Ishikawa (cell line): ENCODE measurements around the gene STMN3.

Experiments used
- CEBPB ChIP-seq: IDR thresholded peaks from 2 replicates; pipeline ENCODE4 v1.6.1; 2012
- CREB1 ChIP-seq: IDR thresholded peaks from 2 replicates; pipeline ENCODE4 v1.6.1; 2012; ENCODE audit warnings: low read depth
- EGR1 ChIP-seq: IDR thresholded peaks from 2 replicates; pipeline ENCODE4 v1.6.1; 2012
- FOXM1 ChIP-seq: IDR thresholded peaks from 2 replicates; pipeline ENCODE4 v1.6.1; 2012; ENCODE audit warnings: low read depth, borderline replicate concordance
- NFIC ChIP-seq: IDR thresholded peaks from 2 replicates; pipeline ENCODE4 v1.6.1; 2012
- RAD21 ChIP-seq: IDR thresholded peaks from 2 replicates; pipeline ENCODE4 v1.6.1; 2012; ENCODE audit warnings: low read depth
- TAF1 ChIP-seq: IDR thresholded peaks from 2 replicates; pipeline ENCODE4 v1.6.1; 2012; ENCODE audit warnings: low read depth, mild to moderate bottlenecking
- TCF12 ChIP-seq: IDR thresholded peaks from 2 replicates; pipeline ENCODE4 v1.6.1; 2012; ENCODE audit warnings: low read depth
- TEAD4 ChIP-seq: IDR thresholded peaks from 2 replicates; pipeline ENCODE4 v1.6.1; 2012
- YY1 ChIP-seq: IDR thresholded peaks from 2 replicates; pipeline ENCODE4 v1.6.1; 2012; ENCODE audit warnings: low read depth
- ZBTB7A ChIP-seq: IDR thresholded peaks from 2 replicates; pipeline ENCODE4 v1.6.1; 2012; ENCODE audit warnings: low read depth
- TF ChIP-seq, protein P1 (sequence below): IDR thresholded peaks from 2 replicates; pipeline ENCODE4 v1.6.1; 2012; ENCODE audit warnings: low read depth, mild to moderate bottlenecking
- TF ChIP-seq, protein P2 (sequence below): IDR thresholded peaks from 2 replicates; pipeline ENCODE4 v1.6.1; 2012
- TF ChIP-seq, protein P3 (sequence below): IDR thresholded peaks from 2 replicates; pipeline ENCODE4 v1.6.1; 2012

Gene STMN3

DNA sequence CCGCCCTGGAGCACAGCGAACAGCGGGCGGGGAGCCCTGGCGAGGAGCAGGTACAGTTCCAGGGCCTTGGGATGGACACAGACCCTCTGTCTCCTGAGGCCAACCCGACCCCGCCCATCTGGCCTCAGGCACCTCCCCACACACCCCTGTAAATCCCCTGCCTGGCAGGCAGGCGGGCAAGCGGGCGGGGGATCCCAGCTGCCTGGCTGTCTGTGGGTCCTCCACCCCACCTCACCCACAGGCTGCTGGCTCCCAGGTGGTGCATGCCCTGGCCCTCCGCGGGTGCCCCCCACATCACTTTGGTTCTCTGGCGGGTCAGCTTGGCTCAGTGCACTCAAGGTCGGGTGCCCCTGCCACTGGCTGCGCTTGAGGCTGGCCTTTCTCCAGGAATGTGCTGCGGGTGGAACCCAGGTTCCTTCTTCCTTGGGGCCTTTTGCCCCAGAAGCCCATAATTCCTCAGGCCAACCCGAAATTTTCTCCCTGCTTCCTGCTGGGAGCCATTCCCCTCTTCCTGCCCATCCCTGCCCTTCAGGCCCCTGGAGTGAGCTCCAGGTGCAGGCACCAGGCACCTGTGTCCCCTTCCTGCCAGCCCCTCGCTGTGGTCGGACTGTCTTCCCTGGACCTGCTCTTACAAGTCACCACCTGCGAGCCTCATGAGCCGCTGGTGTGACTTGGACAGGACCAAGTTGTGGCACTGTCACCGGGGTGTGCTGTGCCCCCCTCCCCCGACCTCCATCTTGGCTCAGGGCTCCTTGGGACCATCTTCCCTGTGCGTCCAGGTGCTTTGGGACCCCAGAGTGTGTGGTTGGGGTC lies 37.9 kb upstream of the STMN3 start:
- TF ChIP-seq TEAD4 (peak; percentile 16; the same call in 1 of the 2 replicates), CREB1 (no peak), EGR1 (no peak), RAD21 (no peak), TCF12 (0 out of 2 replicates have a peak, but pooled peaks have one; percentile 43), NFIC (peak; percentile 39; the same call in 1 of the 2 replicates)
- TF ChIP-seq, protein P1, sequence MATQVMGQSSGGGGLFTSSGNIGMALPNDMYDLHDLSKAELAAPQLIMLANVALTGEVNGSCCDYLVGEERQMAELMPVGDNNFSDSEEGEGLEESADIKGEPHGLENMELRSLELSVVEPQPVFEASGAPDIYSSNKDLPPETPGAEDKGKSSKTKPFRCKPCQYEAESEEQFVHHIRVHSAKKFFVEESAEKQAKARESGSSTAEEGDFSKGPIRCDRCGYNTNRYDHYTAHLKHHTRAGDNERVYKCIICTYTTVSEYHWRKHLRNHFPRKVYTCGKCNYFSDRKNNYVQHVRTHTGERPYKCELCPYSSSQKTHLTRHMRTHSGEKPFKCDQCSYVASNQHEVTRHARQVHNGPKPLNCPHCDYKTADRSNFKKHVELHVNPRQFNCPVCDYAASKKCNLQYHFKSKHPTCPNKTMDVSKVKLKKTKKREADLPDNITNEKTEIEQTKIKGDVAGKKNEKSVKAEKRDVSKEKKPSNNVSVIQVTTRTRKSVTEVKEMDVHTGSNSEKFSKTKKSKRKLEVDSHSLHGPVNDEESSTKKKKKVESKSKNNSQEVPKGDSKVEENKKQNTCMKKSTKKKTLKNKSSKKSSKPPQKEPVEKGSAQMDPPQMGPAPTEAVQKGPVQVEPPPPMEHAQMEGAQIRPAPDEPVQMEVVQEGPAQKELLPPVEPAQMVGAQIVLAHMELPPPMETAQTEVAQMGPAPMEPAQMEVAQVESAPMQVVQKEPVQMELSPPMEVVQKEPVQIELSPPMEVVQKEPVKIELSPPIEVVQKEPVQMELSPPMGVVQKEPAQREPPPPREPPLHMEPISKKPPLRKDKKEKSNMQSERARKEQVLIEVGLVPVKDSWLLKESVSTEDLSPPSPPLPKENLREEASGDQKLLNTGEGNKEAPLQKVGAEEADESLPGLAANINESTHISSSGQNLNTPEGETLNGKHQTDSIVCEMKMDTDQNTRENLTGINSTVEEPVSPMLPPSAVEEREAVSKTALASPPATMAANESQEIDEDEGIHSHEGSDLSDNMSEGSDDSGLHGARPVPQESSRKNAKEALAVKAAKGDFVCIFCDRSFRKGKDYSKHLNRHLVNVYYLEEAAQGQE: no peak

DNA sequence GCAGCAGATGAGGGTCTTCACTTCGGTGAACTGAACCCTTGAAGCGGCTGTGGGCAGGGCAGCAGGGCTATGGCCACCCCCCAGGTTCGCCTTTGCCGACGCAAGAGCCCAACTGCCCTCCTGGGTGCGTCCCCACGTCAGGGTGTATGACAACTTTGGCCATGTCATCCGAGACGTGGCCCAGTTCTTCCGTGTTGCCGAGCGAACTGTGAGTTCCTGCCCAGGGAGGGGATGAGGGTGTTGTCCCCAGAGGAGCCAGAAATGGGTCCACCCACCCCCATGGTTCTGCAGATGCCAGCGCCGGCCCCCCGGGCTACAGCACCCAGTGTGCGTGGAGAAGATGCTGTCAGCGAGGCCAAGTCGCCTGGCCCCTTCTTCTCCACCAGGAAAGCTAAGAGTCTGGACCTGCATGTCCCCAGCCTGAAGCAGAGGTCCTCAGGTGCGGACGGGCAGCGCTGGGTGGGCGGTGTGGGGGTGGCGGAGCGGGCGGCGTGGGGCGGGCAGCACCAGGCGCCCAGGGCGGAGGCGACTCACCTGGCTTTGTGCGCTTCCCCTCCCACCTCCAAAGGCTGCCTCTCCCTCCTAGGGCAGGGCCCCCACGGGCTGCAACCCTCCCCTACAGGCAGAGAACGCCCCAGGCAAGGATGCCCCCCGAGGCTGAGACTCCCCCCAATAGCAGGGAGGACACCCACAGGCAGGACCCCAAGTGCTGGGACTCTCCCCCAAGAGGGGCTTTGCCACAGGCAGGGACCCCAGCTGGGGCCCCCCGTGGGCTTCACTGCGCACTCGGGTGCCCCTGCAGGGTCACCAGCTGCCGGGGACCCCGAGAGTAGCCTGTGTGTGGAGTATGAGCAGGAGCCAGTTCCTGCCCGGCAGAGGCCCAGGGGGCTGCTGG lies 37.0 kb upstream of the STMN3 start:
- TF ChIP-seq ZBTB7A (peak; percentile 5; the same call in 1 of the 2 replicates), RAD21 (no peak)

DNA sequence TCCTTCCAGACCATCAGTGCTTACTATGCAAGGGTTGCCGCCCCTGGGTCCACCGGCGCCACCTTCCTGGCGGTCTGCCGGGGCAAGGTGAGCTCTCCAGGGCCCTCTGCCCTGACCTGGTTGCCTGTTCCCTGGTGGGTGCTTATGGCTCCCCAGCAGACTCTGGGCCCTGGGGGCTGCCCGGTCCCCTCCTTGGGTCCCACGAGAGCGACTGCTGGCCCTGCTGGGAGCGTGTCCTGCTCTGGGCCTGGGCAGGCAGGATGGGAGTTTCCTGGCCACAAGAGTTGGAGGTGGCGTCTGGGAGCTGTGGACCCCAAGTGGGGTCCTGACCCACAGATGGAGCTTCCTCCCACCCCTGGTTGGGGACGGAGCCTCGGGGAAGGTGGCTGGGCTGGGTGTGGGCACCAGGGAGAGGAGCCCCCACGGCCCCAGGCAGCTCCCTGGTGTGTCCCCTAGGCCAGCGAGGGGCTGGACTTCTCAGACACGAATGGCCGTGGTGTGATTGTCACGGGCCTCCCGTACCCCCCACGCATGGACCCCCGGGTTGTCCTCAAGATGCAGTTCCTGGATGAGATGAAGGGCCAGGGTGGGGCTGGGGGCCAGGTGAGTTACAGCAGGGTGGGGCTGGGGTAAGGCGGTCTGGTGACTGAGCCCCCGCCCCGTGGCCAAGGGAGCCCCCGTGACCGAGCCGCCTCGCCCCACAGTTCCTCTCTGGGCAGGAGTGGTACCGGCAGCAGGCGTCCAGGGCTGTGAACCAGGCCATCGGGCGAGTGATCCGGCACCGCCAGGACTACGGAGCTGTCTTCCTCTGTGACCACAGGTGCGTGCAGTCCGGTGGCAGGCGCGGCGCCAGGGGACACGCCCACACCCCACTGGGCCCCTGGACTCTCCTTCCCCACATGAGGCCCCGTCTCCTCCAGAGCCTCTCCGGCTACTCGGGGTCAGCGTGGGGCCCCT lies 36.1 kb upstream of the STMN3 start:
- TF ChIP-seq TAF1: no peak
- TF ChIP-seq NFIC: peak; percentile 57
- TF ChIP-seq TCF12: peak; percentile 58
- TF ChIP-seq, protein P2, sequence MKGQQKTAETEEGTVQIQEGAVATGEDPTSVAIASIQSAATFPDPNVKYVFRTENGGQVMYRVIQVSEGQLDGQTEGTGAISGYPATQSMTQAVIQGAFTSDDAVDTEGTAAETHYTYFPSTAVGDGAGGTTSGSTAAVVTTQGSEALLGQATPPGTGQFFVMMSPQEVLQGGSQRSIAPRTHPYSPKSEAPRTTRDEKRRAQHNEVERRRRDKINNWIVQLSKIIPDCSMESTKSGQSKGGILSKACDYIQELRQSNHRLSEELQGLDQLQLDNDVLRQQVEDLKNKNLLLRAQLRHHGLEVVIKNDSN: no peak
- TF ChIP-seq TEAD4: no peak

DNA sequence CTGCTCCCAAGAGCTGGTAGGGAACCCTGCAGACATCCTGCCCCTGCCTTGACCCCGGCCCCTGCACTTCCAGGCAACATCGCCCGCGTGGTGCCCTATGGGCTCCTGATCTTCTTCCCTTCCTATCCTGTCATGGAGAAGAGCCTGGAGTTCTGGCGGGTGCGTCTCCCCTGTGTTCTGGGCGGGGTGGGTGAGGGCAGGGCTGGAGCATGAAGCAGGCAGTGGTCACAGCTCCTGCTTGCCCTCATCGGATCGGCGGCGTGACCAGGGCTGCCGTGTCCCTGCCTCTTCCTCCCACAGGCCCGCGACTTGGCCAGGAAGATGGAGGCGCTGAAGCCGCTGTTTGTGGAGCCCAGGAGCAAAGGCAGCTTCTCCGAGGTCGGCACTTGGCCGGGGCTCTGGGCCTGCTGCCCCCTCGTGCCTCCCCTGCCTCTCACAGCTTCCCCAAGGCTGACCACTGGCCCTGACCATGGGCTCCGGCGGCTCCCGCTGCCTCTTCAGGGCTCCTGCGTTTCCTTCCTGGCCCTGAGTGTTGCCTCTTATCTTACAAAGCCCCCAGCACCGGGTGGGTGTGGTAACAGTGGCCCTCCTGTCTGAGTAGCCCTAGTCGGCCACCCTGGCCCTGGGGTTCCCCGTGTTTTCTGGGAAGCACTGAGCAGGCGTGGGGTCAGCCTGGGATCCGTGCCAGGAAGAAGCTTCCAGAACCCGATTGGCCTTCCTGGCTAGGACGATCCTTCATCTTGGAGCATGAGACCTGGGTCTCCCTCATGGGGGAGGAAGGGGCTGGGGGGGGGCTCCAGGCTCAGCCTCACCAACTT lies 35.2 kb upstream of the STMN3 start:
- no peak for TF ChIP-seq RAD21
- no peak for TF ChIP-seq EGR1
- TF ChIP-seq, protein P3, sequence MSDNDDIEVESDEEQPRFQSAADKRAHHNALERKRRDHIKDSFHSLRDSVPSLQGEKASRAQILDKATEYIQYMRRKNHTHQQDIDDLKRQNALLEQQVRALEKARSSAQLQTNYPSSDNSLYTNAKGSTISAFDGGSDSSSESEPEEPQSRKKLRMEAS: no peak
- no peak for TF ChIP-seq NFIC
- TF ChIP-seq ZBTB7A: no peak
- TF ChIP-seq, protein P1: no peak
- TF ChIP-seq TAF1: no peak
- TF ChIP-seq FOXM1: no peak
- no peak for TF ChIP-seq TCF12
- TF ChIP-seq CEBPB: no peak
- no peak for TF ChIP-seq TEAD4
- TF ChIP-seq CREB1: no peak

DNA sequence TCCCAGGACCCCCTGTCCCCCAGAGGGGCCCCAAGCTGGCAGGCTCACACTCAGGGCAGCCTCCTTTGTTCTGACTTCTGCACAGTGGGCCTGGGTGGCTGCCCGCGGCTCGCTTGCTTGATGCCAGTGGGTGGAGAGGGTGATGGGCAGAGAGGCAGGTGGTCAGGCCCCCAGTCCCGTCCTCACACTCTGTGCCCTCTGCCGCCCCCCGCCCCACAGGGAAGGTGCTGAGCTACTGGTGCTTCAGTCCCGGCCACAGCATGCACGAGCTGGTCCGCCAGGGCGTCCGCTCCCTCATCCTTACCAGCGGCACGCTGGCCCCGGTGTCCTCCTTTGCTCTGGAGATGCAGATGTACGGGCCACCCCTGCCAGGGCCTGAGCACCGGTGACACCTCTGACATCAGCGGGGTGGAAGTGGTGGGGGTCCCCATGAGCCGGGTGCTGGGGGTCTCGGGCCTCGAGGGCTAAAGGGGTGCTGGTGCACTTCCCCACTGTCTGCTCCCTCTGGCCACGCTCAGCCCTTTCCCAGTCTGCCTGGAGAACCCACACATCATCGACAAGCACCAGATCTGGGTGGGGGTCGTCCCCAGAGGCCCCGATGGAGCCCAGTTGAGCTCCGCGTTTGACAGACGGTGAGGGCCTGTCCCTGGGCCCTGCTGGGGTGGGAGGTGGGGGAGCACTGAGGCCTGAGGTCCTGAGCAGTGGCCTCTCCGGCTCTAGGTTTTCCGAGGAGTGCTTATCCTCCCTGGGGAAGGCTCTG lies 34.4 kb upstream of the STMN3 start:
- no peak for TF ChIP-seq EGR1
- no peak for TF ChIP-seq TAF1
- TF ChIP-seq, protein P3: no peak
- TF ChIP-seq, protein P1: no peak
- TF ChIP-seq RAD21: no peak
- TF ChIP-seq, protein P2: no peak
- no peak for TF ChIP-seq YY1
- no peak for TF ChIP-seq CEBPB
- TF ChIP-seq NFIC: no peak
- TF ChIP-seq FOXM1: no peak
- TF ChIP-seq CREB1: no peak
